Activated CD8-positive, alpha-beta memory T cell treated with anti-CD3 and anti-CD28 coated beads for 48 hours (primary cell): Measurements from ENCODE around the gene CISTR.
A peak's percentile ranks its signal among the peaks of the same experiment; 100 is the strongest.

Source experiments
- DNase-seq, 3 experiments: peaks; one replicate each; pipeline ENCODE4 v3.0.0-alpha.2; 2020; ENCODE audit warnings: low read depth in 2 of 3, low spot score in 2 of 3

Gene CISTR

GRCh38 chr12:53744130-53744441 lies 7.7 kb downstream of the CISTR start:
- no peak for DNase-seq

DNA sequence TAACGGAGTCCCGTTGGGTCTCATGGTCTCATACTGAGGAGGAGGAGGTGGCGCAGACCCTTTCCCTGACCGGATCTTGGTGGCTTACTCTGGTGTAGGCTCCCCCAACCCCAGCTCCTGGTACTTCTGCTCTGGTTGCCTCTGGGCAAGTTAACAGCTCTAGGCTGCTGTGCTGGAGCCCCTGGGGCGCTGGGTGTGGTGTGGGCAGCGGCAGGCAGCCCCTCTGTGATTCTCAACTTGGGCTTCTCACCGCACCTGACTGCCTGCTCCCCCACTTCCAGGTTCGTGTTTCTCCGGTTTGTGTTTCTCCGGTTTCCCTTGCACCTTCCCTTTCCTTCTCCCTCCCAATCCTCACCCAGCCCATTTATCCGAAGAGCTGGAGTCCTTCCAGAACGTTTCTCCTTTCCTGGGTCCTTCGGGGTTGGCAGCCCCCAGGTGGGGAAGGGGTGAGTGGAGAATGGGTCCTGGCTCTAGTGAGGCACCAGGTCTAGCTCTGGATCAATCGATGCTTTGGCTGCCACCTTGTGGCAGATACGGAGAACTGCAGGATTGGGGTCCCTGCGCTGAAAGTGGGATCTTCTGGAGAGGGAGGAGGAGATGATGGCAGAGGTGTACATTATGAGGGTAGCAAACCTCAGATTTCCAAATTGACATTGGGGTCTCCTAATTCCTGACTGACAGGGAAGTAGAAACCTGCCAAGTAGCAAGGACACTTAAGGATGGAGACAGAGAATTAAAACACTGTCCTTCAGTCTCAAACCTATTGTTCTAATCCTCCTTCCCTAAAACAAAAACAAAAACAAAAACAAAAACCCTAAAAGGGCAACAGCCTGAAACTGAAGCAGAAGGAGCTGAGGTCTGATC lies 8.3 kb downstream of the CISTR start:
- DNase-seq: no peak

DNA sequence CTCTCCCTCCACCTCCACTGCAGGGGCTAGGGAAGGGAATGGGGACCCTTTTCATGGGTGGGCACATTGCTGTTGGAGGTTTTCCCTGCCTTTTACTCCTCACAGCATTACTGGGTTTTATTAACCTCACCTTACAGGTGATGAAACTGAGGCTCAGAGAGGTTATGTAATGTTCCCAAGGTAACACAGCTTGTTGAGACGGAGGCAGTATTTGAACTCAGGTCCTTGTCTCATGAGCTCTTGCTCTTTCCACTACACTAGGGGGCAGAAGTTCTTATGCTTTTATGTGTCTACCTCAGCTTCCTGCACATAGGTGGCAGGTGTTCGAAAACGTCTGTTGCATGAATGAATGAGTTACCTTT lies 11.7 kb downstream of the CISTR start:
- no peak for DNase-seq

GRCh38 chr12:53739214-53740129 lies 12.3 kb downstream of the CISTR start:
- DNase-seq: no peak

DNA sequence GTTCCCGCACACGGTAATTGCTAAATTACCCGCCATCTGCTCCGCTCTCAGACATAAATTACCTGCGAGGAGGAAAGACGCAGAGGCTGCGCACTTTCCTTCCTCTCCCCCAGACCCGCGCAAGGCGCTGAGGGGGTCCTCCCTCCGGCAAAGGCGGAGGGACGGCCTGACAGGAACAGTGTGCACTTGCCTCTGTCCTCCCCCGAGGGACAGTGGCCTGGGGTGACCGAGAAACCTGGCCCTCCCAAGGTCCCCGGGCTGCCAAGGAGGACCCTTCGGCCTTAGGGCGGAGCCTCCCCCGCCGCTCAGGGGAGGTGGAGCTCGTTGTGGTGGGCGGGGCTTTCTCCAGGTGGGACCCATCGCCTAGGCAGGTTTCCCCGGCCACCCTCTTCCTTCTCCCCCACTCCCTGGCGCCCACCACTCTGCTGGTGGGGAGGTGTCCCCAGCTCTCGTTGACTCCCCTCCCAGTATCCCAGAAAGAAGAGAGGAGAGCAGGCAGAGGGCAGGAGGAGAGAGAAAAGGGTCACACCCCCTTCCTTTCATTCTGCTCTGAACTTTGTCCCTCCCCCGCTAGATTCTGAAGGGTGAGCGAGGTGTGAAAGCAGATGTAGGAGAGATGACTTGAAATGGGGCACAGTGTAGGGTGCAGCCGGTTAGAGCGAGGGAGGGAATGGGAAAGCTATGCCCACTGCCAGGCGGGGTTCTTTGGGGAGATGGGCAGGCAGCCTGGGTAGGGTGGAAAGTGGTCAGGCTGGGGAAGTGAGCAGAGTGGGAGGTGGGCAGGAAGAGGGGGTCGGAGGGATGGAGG lies 13.2 kb downstream of the CISTR start:
- DNase-seq: no peak

DNA sequence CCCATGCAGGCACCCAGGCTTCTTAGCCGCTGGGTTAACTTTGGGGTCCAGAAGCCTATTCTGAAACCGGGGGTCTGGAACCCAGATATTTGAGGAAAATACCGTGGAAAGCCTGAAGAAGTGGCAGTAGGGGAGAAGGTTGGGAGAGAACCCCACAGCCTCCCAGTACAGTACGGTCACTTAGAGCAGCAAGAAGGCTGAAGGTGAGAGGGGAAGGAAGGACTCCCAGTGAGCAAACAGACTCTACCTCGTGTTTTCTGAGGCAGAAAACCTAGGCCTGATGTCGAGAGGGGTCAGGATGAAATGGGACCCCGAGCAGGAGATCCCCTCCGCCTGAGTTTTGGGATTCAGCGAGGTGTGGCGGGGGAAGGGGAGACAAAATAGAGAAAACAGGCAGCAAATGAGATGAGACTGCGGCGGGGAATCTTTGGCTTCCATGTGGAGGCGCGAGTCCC lies 13.8 kb downstream of the CISTR start:
- DNase-seq: no peak

DNA sequence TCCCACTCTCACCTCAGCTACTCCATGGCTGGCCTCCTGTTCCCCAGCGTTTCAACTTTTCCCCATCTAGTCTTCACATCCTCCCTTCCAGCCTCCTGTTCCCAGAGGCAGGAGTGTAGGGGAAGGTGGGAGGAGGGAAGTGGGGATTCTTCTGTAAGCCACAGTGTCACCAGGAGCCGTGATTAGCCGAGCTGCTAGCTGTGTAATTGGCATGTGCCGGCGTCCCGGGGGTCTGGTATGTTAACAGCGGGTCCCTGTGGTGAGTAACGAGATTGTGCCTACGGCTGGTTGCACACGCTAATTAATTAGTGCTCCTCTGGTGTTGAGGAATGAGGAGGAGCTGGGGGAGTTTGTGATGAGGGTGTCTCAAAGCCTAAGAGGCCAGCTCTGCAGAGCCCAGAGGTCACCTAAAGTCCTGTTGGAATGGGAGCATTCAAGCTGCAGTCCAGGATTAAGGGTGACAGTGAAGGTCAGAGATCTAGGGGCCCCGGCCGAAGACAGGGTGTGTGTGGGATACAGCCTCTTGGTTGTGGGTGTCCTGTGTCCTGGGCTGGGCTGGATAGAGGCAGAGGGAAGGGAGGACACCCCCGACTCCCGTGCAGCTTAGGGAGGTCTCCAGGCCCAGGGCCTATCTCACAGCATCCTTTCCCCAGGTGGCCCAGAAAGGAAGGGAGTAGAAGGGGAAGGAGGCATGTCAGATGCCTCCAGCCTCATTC lies 14.5 kb downstream of the CISTR start:
- DNase-seq: no peak

GRCh38 chr12:53736592-53736991 lies 15.2 kb downstream of the CISTR start:
- DNase-seq: no peak

DNA sequence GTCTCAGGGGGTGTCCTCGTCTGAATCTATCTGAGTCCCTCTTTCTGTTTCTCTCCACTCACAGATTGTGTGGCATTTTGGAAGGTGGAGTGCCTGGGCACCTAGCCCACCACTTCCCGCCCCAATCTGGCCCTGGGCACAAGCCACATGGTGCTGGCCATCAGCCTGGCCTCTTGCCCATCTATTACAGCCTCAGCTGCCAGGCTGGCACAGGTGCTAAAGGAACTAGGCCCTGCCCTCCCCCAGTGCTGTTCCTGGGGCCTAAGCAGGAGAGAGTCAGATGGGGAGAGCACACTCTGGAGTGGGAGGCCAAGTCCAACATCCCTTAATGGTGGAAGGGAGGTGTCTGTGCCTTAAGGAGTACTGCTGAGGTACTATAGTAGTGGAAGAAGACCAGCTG lies 16.2 kb downstream of the CISTR start:
- DNase-seq: no peak

DNA sequence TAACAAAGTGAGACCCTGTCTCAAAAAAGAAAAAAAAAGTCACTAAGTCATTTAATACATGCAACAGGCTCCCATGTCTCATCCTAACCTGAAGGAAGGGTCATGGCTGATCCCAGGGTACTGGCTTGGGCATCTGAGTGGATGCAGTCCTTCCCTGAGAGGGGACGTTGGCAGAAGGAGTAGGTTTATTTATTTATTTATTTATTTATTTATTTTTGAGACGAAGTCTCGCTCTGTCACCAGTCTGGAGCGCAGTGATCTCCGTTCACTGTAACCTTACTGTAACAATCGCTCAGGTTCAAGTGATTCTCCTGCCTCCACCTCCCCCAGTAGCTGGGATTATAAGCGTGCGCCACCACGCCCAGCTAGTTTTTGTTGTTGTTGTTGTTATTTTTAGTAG lies 17.4 kb downstream of the CISTR start:
- no peak for DNase-seq

DNA sequence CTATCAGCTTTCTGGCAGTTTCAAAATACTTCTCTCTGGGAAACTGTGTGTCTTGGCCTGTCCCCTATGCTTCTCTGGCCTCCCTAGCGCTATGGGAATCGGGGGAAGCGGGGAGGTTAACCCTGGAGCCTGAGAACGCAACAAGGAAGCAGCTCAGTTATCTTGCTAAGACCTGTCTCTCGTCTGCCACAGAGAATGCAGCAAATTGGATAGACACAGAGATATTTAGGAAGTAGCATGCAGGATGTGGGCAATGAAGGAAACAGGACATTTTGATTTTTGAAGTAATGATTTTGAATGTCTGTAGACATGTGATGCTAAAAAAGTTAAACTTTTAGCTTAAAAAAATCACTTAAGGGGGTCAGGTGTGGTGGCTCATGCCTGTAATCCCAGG lies 18.0 kb downstream of the CISTR start:
- DNase-seq: no peak

DNA sequence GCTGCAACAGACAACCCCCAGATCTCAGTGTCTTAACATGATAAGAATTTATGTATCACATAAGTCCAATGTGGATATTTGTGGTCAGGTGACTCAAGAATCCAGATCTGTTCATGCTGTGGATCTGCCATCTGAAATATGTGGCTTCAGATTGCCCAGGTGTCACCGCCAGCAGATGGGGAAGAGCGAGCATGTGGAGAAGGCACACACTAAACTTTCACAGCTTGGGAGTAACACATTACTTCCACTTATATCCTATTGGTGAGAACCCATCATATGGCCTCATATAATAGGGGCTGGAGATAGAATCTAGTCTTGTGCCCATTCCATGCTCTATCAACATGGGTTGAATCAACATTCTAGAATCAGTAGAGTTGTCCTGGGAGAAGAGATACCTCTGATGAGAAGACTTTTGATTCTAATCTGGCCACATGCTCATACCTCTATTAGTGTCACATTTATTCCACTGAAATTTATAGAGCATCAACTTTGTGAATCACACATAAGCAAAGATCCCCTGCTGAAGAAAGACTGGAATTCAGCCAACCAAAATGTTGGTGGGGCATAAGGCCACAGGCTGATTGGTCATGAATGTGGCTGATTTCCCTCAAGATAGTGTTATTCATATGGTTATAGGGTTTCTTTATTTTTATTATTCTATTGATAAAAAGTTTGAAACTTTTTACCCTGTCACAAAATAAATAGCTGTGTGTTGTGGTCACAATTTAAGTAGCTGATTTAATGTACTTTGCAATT lies 18.6 kb downstream of the CISTR start:
- DNase-seq: no peak

DNA sequence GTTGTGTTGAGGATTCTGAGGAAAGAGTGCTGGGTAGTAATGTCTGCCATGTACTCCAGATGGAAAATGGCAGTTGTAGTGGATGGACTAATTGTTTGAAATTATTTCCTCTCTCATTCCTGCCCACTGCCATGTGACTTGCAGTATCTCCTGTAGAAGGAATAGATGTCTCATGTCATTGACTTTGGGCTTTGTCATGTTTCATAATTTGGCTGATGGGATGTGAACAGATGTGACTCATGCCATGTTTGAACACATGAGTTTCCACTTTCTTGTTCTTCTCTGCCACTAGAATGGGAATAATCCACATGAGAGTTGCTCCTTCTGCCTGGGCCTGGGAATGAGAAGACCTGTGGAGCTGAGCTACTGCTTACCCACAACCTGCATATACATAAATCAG lies 22.1 kb downstream of the CISTR start:
- DNase-seq: no peak

DNA sequence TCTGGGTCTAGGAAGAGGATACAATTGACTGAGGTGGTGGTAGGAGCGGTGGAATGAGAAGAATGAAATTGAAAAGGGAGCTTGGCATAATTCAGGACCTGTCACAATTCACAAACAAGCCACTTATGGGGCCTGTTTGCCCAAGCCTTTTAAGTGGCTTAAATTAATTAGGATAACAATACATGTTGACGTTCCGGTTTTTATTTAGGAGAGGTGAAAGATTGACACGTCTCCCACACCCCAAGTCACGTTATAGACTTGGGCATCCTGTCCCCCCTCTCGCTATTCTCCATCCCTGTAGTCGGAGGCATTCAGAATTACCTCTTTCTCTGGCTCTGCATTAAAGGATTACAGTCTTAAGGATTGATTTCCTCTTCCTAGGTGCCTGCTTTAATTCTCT lies 23.6 kb downstream of the CISTR start:
- DNase-seq: no peak

- peak; percentile 65 to 93 (median 81) for DNase-seq
Observed at GRCh38 chr12:53727310-53728041, 24.3 kb downstream of the CISTR start, which contains the start of gene CALCOCO1. TSS of gene CALCOCO1 (minus strand) at chr12:53727452. CDS start at chr12:53725242, 2,210 bp downstream.

GRCh38 chr12:53726946-53727309 lies 24.9 kb downstream of the CISTR start:
- no peak for DNase-seq

DNA sequence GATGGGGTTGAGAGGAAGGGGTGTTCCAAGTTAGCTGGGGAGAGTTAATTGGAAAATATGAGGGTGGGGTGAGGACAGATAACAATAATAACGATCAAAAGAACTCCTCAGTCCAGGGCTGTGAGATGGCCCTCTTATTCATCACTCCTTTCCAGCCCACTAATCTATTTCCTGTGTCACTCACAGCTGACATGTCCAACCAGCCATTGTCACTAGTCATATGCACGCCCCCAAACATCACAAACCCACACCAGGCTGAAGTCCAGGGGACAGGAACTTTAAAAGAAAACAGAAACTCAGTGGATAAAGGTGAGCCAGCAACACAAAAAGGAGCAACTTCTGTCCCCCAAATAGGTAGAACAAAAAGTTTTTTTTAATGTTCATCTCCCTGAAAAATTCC lies 25.4 kb downstream of the CISTR start:
- DNase-seq: no peak

DNA sequence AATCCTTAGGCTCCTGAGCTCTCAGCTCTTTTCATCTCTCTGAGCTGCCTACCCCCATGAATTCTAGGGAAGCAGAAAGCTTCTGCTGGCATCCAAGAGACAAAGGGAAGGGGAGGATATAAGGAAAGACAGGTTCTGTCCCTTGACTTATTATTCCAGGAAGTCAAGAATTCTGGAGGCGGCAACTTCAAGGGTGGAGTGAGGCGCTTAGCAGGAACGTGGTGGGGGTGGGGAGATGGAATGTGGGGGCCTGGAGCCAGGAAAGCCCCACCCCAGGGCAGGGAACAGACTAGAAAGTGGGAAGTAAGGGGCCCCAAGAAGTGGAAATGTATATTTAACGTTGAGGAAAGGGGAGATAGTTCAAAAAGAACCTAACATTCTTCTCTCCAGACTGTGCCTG lies 26.0 kb downstream of the CISTR start:
- DNase-seq: no peak

- no peak for DNase-seq
Observed at GRCh38 chr12:53722450-53723041, 29.2 kb downstream of the CISTR start.
